ENCODE measurements around the gene C9orf72.

The C9orf72 gene

GRCh38 chr9:27582794-27583193, 9.5 kb upstream of the C9orf72 start:
- in situ Hi-C loops (cut with MboI; ENCODE audit: low sequenced_read_pairs), result no loop called here

DNA sequence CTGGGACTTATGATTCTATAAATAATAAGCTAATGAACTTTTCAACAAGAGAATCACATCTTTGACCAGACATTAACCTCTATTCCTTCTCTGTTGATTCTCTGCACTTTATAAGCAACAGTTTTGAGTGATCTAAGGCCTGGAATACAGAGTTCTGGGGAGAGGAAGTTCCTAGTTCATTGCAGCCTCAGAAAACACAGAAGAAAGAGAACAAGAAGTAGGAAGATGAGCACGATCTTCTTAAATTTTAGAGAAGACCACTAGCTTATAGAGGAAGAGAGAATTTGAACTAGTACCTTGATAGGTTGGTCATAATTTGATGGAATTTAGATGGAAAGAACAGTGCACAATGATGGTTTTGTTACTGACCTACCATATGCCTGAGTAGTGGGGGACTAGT, 8.5 kb upstream of the C9orf72 start:
- in situ Hi-C loops (cut with MboI; ENCODE audit: low sequenced_read_pairs), result no loop called here

- in situ Hi-C loops (cut with MboI; ENCODE audit: low sequenced_read_pairs), result no loop called here
These were observed 631 bp upstream of the C9orf72 start for GRCh38 chr9:27573634-27574590.

DNA sequence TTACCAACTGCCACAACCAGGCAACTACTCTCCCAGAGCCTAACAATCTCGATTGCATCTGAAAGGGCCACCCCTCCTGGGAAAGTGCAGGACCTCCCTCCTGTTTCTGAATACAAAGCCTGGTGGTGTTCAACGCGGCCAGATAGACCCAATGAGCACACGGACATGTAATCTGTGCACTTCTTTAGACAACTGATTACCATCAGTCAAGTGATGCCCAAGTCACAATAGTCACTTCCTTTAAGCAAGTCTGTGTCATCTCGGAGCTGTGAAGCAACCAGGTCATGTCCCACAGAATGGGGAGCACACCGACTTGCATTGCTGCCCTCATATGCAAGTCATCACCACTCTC, 739 bp downstream of the C9orf72 start:
- in situ Hi-C loops (cut with MboI; ENCODE audit: low sequenced_read_pairs), result no loop called here

DNA sequence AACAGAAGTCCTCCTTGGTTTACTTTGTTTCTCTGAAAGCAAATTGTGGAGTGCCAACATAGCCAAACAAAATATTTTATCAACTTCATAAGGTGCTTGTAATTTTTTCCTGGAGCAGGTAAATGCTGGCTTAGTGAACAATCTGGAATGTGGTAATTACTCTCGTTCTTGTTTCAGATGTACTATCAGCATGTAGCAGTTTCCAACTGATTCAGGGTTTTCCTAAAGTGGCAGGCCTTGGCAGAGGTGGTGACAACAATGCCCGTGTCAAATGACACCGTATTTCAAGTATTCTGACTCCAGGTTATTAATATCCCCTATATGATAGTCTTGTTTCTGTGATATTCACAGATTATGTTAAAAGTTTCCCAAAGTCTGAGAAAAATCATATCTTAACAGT, 1.2 kb downstream of the C9orf72 start:
- in situ Hi-C loops (cut with MboI; ENCODE audit: low sequenced_read_pairs), result no loop called here

DNA sequence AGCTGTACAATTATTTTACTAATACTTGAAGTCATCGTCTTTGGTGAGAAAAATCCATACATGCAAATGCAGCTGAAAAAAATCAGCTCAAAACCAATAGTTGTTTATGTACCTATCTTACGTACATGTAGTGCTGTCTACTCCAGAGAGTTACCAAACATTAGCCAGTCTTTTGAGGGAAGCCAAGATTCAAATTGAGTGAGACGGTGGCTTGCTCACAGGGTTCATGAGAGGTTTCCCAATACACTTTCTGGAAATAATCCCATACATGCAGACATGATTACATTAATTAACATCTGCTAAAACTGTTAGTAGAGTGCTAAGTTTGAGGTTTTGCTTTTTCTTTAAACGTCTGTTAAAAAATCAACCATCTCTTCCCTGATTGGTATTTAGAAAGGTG, 2.3 kb downstream of the C9orf72 start:
- in situ Hi-C loops (cut with MboI; ENCODE audit: low sequenced_read_pairs), result no loop called here

DNA sequence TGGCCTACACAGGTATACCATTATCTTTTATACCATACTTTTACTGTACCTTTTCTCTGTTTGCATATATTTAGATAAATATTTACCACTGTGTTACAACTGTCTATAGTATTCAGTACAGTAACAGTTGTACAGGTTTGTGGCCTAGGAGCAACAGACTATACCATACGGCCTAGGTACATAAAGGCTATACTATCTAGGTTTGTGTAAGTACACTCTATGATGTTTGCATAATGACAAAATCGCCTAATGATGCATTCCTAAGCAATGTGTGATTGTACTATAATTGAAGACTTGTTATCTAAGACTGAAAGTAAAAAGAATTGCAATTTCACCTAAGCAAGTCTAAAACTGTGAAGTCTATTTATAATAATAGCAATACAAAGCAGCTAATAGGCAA, 3.9 kb downstream of the C9orf72 start:
- in situ Hi-C loops (cut with MboI; ENCODE audit: low sequenced_read_pairs), result no loop called here

- in situ Hi-C loops (cut with MboI; ENCODE audit: low sequenced_read_pairs), result no loop called here
These were observed 7.2 kb downstream of the C9orf72 start for GRCh38 chr9:27566118-27566517.

DNA sequence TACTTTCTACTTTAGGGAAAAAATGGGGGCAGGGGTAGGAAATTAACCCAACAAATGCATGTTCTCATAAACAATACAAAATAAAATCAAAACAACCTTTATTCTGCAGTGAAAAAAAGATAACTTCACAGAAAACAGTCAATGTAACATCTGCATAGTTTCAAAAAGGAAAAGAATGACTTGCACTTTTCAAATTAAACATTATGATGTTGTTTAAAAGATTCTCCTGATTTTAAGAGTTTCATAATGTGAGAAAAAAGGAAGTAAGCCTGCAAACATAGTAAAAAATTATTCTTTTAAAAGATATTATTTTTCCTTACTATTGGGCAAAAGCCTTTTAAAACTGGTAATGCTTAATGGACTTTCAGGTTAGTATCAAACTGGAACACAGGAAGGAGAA, 7.6 kb downstream of the C9orf72 start:
- in situ Hi-C loops (cut with MboI; ENCODE audit: low sequenced_read_pairs), result no loop called here

DNA sequence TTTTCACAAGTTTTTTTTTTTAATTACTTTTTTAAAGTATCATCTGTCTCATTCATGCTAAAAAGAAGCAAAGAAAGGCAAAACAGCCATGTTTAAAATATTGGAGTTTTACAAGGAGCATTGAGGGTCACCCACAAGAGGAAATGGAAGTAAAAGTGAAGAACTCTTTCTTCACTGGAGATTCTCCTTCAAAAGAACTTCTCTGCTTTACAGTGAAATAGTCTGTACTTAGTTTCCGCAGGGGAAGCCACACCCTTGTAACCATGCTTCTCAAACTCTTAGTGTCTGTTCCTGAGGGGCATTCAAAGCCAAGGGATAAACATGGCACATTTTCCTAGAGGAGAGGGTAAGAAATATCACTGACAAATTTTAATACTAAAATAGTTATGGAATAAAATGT, 8.6 kb downstream of the C9orf72 start:
- in situ Hi-C loops (cut with MboI; ENCODE audit: low sequenced_read_pairs), result no loop called here

- in situ Hi-C loops (cut with MboI; ENCODE audit: low sequenced_read_pairs), result no loop called here
These were observed 9.4 kb downstream of the C9orf72 start for GRCh38 chr9:27563738-27564430.

DNA sequence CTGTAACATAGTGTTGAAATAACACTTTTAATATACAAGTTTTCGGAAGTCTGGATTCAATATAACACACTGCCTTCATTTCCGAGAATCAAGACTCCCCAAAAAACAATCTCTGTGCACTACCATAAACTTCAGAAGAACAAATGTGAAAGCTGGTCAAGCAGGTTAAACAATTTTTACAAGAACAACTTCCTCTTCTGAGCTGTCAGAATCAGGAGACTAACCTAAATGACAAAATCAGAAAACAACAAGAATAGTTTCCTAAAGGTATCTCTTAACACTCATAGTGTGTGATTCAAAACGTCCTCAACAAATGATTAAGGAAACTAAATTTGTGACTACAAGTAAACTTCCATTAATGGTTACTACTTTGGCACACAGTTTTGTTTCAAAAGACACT, 11.6 kb downstream of the C9orf72 start:
- in situ Hi-C loops (cut with MboI; ENCODE audit: low sequenced_read_pairs), result no loop called here

DNA sequence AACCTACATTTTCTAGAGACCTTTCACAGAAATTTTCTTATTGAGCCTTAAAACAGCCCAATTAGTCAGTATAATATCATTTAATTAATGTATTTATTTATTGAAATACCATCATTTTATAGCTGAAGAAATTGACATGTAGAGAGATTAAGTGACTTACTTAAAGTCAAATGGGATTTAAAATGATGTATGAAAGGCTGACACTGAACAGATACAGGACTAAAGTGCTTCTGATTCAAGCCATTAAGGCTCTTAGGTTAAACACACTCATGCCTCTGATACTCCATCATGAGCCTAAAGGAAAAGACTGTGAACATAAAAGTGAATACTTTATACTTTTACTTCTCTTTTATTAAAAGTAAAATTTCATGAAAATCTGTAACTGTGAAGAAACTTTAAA, 12.8 kb downstream of the C9orf72 start:
- in situ Hi-C loops (cut with MboI; ENCODE audit: low sequenced_read_pairs), result no loop called here

- in situ Hi-C loops (cut with MboI; ENCODE audit: low sequenced_read_pairs), result no loop called here
These were observed 15.0 kb downstream of the C9orf72 start for GRCh38 chr9:27558307-27558706.

- in situ Hi-C loops (cut with MboI; ENCODE audit: low sequenced_read_pairs), result no loop called here
These were observed 16.8 kb downstream of the C9orf72 start for GRCh38 chr9:27556470-27556869.

- in situ Hi-C loops (cut with MboI; ENCODE audit: low sequenced_read_pairs), result no loop called here
These were observed 18.6 kb downstream of the C9orf72 start for GRCh38 chr9:27554712-27555111.

DNA sequence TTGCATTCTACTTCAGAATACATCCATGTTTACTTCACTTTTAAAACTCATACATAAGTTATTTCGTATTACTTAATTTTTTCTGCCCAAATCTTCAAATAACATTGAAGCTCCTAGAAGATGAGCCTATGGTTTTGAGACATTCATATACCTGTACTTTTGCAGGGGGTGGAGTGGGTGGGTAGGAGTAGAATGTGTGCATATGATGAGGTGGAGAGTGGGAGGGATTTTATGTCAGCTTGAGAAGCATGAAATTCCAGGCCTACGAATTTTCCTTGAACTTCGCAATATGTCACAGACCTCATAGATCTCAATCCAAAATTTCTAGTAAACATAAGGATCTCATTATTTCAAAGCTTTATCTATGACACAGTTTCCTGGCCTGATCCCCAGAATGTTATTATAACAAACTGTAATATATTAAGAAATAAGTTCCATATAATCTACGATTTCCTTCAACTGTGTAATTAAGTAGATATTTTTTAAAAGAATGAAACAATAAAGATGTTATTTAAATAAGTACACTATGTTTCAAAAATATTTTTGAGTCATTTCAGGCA, 24.0 kb downstream of the C9orf72 start:
- in situ Hi-C loops (cut with MboI; ENCODE audit: low sequenced_read_pairs), result loop anchor here (25.0 kb wide), 1 partner anchor 212 kb away; no protein-coding TSS in a partner anchor

DNA sequence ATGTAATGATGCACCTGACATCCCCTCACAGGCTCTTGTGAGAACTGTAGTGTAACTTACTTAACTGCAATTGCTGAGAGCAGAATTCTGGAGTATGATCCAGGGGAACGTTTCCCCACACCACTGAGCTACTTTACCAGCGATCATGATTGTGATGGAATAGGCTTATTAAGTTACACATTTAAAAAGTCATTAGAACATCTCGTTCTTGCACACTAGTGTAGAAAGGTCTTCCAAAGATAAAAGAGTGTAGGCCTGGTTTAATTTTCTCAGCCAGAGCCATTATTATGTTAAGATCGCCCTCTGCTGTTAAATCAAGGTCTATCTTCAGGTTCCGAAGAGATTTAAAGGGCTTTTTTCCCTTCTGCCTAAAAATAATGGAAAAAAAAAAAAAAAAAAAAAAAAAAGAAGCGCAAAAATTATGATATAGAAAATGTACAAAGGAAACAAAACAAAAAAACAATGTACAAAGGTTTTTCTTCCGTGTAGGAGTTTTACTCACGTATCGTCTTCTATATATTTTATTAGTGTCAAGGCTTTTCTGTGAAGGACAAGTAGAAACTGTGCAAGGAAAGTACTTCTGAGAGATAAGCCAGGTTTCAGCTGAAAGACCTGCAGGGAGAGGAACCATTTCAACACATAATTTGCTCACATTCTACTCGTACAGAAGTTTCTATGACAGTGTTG, 25.1 kb downstream of the C9orf72 start:
- in situ Hi-C loops (cut with MboI; ENCODE audit: low sequenced_read_pairs), result loop anchor here (25.0 kb wide), 1 partner anchor 211 kb away; no protein-coding TSS in a partner anchor

DNA sequence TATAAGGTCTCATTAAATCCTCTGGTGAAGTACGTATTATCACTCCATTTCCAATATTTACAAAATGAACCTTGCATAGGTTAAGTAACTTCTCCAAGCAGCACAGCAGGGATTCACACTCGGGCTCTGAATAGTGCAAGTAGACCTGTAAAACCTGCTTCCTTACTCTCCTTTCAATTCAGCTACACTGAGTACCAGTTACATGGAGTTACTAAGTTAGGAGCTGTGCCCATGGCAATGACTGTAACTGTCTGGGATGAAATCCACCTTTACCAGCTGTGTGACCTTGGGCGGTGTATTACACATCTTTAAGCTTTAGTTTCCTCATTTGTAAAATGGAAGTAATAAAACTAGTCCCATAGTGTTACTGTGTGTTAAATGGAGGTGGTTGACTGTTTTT, 27.8 kb downstream of the C9orf72 start:
- in situ Hi-C loops (cut with MboI; ENCODE audit: low sequenced_read_pairs), result loop anchor here (25.0 kb wide), 1 partner anchor 208 kb away; no protein-coding TSS in a partner anchor

DNA sequence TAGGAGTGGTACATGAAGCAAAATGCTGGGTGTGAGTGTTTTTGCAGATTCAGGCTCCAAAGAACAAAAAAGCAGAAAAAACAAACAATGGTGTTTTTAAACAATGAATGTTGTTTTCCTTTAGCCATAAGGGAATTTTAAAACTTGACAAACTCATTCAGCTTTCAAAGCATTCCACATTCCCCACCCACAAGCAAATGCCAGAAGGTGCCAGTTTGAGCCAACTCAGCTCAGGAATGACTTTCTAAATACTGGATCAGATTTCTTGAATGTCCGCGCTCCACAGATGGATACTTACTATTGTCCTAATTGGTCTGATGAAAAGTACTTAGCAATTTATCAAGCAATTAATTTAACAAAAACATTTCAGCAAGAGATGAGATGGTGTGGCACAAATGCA, 30.8 kb downstream of the C9orf72 start:
- in situ Hi-C loops (cut with MboI; ENCODE audit: low sequenced_read_pairs), result loop anchor here (25.0 kb wide), 1 partner anchor 205 kb away; no protein-coding TSS in a partner anchor

GRCh38 chr9:27541740-27542139, 31.5 kb downstream of the C9orf72 start:
- in situ Hi-C loops (cut with MboI; ENCODE audit: low sequenced_read_pairs), result loop anchor here (25.0 kb wide), 1 partner anchor 204 kb away; no protein-coding TSS in a partner anchor
